ENCODE measurements around the gene GAS7. TPM values are rescaled to one million over a fixed set of nuclear protein-coding genes. Genes with fewer than 3 reads are reported as not detected.

Gene GAS7
- total and polyA plus RNA-seq, 9 of the 15 experiments (the other 6 are each of a cell fraction or from before 2014, with no cell fraction given): 0.11 to 0.33 TPM; not detected in 7

GRCh38 chr17:10070690-10071089 is 127.7 kb downstream of the GAS7 start (continued):
- TF ChIP-seq ZNF696 (CRISPR knock-in tag; conservative IDR thresholded peaks at IDR 0.05): no peak

GRCh38 chr17:10069301-10069700 is 129.1 kb downstream of the GAS7 start:
- Histone ChIP-seq H3K36me3 (ENCODE audit: control insufficient read depth, insufficient read depth, low read length) (no peaks in the 10 kb centered on the region), H3K9me3 (replicated peaks; ENCODE audit: control insufficient read depth, insufficient read depth, low read depth, low read length) (no peaks in the 10 kb centered on the region), H3K4me2 (ENCODE audit: insufficient read depth, low read length) (no peak overlapping the region), H3K27me3 (ENCODE audit: control insufficient read depth in 2 of 2, insufficient read depth in 2 of 2, low read length in 2 of 2) (no peaks in the 10 kb centered on the region; a peak in 1 of 5 replicates), H3K9me1 (ENCODE audit: control insufficient read depth, insufficient read depth, low read length) (no peaks in the 10 kb centered on the region), H3K4me3 (no peak overlapping the region), H3K79me2 (ENCODE audit: control insufficient read depth, insufficient read depth, low read length) (no peaks in the 10 kb centered on the region), H3K4me1 (replicated peaks in 1 of 2; ENCODE audit: control insufficient read depth in 2 of 2, insufficient read depth in 2 of 2, low read length in 2 of 2) (no peaks in the 10 kb centered on the region), H4K20me1 (replicated peaks; ENCODE audit: control insufficient read depth, insufficient read depth, low read length) (no peaks in the 10 kb centered on the region), H2AFZ (ENCODE audit: low read depth, low read length) (no peak overlapping the region), H3K27ac (ENCODE audit: extremely low read depth, low read depth, low read length) (no peak overlapping the region), H3K9ac (ENCODE audit: insufficient read depth in 1 of 2, low read depth in 2 of 2, low read length in 2 of 2) (no peak overlapping the region)
- intact Hi-C loops (cut with micrococcal nuclease) (no loop called here), in situ Hi-C loops (cut with MboI) (no loop called here)
- ChIA-PET CTCF (ENCODE audit: low intra/inter-chr PET ratio) (no interaction called here), POLR2A (no interaction called here)
- no TSS peak for BruUV-seq (replicated peaks)
- DNase-seq (ENCODE audit: extremely low read depth in 1 of 4, low spot score in 3 of 4) (no peak), FAIRE-seq (no peak), ATAC-seq (no peak)
- TF ChIP-seq POLR2AphosphoS2 (IDR thresholded peaks at IDR 0.05; ENCODE audit: low read length): no peak
- no peak for TF ChIP-seq ZFPM2 (CRISPR knock-in tag; IDR thresholded peaks at IDR 0.05)
- TF ChIP-seq ZNF668 (CRISPR knock-in tag; IDR thresholded peaks at IDR 0.05): no peak
- TF ChIP-seq, protein P1, sequence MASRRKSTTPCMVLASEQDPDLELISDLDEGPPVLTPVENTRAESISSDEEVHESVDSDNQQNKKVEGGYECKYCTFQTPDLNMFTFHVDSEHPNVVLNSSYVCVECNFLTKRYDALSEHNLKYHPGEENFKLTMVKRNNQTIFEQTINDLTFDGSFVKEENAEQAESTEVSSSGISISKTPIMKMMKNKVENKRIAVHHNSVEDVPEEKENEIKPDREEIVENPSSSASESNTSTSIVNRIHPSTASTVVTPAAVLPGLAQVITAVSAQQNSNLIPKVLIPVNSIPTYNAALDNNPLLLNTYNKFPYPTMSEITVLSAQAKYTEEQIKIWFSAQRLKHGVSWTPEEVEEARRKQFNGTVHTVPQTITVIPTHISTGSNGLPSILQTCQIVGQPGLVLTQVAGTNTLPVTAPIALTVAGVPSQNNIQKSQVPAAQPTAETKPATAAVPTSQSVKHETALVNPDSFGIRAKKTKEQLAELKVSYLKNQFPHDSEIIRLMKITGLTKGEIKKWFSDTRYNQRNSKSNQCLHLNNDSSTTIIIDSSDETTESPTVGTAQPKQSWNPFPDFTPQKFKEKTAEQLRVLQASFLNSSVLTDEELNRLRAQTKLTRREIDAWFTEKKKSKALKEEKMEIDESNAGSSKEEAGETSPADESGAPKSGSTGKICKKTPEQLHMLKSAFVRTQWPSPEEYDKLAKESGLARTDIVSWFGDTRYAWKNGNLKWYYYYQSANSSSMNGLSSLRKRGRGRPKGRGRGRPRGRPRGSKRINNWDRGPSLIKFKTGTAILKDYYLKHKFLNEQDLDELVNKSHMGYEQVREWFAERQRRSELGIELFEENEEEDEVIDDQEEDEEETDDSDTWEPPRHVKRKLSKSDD (conservative IDR thresholded peaks at IDR 0.05; ENCODE audit: low read length): no peak
- no peak for TF ChIP-seq CREBBP (IDR thresholded peaks at IDR 0.05; ENCODE audit: low read depth, low read length)
- no peak for TF ChIP-seq MYBL2 (IDR thresholded peaks at IDR 0.05; ENCODE audit: low read depth)
- no peak for TF ChIP-seq MYBL2 (CRISPR knock-in tag; IDR thresholded peaks at IDR 0.05; ENCODE audit: borderline replicate concordance)
- no peak for TF ChIP-seq TCFL5 (CRISPR knock-in tag; conservative IDR thresholded peaks at IDR 0.05)
- no peak for TF ChIP-seq HMG20A (CRISPR knock-in tag; conservative IDR thresholded peaks at IDR 0.05)
- TF ChIP-seq, protein P2, sequence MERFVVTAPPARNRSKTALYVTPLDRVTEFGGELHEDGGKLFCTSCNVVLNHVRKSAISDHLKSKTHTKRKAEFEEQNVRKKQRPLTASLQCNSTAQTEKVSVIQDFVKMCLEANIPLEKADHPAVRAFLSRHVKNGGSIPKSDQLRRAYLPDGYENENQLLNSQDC (CRISPR knock-in tag; IDR thresholded peaks at IDR 0.05): no peak
- no peak for TF ChIP-seq EZH2 (IDR thresholded peaks at IDR 0.05; ENCODE audit: borderline replicate concordance, low read depth, low read length)
- TF ChIP-seq TOE1 (IDR thresholded peaks at IDR 0.05; ENCODE audit: borderline replicate concordance): no peak
- no peak for TF ChIP-seq TOE1 (CRISPR knock-in tag; IDR thresholded peaks at IDR 0.05; ENCODE audit: borderline replicate concordance, low read depth)
- TF ChIP-seq YBX1 (IDR thresholded peaks at IDR 0.05): no peak
- TF ChIP-seq POLR2B (IDR thresholded peaks at IDR 0.05; ENCODE audit: low read depth, partially characterized antibody): no peak
- no peak for TF ChIP-seq CXXC5 (CRISPR knock-in tag; IDR thresholded peaks at IDR 0.05)
- TF ChIP-seq MTA3 (IDR thresholded peaks at IDR 0.05; ENCODE audit: borderline replicate concordance): no peak
- TF ChIP-seq KAT8 (IDR thresholded peaks at IDR 0.05; ENCODE audit: low read depth): no peak
- TF ChIP-seq TARDBP (IDR thresholded peaks at IDR 0.05): no peak
- WGBS (ENCODE audit: insufficient coverage, low coverage, missing lambda C conversion rate): 0% methylated on average over 5 of the region's 5 CpGs
